ENCODE data around the gene PHTF2.

DNA sequence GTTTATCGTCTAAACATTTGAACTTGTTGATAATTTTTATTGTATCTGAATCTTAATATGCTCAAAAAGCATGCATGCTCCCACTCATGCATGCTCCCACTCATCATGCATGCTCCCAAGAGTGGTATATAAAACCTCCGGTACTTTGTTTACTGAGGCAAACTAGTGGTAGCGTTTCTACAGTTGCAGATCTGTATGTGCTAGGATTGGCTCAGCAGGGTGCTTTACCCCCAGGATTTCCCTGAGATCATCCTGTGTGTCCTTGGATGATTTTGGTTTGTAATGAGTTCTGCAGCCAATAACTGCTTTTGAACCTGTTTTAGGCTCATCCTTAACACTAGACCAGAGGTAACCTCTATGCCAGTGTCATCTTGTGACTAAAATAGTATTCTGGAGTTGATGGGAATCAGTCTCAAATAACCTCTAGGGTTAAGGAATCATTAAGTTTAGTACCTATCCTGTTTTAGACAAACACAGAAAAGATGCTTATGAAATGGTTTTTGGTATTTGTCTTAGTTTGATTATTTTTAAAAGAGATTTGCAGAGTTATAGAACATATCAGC lies 40.4 kb downstream of the PHTF2 start:
- TF ChIP-seq POLR2A (IDR thresholded peaks at IDR 0.05), result no peak
- TF ChIP-seq, protein P1, sequence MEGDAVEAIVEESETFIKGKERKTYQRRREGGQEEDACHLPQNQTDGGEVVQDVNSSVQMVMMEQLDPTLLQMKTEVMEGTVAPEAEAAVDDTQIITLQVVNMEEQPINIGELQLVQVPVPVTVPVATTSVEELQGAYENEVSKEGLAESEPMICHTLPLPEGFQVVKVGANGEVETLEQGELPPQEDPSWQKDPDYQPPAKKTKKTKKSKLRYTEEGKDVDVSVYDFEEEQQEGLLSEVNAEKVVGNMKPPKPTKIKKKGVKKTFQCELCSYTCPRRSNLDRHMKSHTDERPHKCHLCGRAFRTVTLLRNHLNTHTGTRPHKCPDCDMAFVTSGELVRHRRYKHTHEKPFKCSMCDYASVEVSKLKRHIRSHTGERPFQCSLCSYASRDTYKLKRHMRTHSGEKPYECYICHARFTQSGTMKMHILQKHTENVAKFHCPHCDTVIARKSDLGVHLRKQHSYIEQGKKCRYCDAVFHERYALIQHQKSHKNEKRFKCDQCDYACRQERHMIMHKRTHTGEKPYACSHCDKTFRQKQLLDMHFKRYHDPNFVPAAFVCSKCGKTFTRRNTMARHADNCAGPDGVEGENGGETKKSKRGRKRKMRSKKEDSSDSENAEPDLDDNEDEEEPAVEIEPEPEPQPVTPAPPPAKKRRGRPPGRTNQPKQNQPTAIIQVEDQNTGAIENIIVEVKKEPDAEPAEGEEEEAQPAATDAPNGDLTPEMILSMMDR (IDR thresholded peaks at IDR 0.05), result no peak
- TF ChIP-seq EP300 (IDR thresholded peaks at IDR 0.05; ENCODE audit: low read depth), result no peak

All from transverse colon (tissue), 3 donors.